ENCODE results near the gene TRIM31.
A peak's percentile ranks its signal among the peaks of the same experiment; 100 is the strongest.

Gene TRIM31

DNA sequence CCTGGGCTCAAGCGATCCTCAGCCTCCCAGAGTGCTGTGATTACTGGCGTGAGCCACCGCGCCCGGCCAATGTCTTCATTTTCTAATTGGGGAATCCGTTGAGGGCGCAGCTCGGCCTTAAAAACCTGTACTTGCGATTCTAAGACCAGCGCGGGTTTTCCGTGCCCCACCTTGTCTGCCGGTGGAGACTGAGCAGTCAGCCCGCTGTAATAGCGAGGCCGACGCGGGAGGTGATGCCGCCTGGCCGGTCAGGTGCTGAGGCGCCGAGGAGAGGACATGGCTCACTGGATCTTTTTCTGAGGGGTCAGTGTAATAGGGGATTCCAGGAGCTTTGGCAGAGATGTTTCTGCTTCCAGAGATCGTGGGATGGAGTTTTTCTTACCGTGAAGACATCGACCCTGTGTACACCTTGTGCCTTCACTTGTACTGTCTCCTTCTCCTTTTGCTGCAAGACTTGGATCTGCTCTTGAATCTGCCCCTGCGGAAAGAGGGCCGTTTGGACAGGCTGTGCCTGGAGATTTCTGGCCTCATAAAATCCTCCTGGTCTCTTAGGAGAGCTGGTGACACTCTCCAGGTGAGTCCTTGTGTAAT is 1.5 kb downstream of the TRIM31 start:
- DNase-seq, result no peak

DNA sequence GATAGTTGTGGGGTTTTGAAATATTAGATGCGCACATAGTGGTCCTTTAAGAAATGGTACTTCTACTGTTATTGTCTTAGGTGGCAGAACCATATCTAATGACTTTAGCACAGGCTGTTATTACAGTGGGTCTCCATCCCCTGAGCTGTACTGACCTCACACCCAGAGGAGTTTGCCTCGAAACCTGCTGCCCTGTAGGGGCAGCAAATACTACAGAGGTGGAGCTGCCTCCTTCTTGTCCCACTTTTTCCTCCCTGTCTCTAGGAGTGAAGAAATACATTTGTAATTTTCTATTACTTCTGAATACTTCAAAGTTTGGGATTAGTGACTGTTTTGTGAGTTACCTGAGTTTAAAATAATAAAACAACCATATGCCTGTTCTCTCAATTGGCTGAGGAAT is 8.2 kb downstream of the TRIM31 start:
- DNase-seq, result no peak

GRCh38 chr6:30103872-30104179 is 9.1 kb downstream of the TRIM31 start:
- DNase-seq, result no peak

DNA sequence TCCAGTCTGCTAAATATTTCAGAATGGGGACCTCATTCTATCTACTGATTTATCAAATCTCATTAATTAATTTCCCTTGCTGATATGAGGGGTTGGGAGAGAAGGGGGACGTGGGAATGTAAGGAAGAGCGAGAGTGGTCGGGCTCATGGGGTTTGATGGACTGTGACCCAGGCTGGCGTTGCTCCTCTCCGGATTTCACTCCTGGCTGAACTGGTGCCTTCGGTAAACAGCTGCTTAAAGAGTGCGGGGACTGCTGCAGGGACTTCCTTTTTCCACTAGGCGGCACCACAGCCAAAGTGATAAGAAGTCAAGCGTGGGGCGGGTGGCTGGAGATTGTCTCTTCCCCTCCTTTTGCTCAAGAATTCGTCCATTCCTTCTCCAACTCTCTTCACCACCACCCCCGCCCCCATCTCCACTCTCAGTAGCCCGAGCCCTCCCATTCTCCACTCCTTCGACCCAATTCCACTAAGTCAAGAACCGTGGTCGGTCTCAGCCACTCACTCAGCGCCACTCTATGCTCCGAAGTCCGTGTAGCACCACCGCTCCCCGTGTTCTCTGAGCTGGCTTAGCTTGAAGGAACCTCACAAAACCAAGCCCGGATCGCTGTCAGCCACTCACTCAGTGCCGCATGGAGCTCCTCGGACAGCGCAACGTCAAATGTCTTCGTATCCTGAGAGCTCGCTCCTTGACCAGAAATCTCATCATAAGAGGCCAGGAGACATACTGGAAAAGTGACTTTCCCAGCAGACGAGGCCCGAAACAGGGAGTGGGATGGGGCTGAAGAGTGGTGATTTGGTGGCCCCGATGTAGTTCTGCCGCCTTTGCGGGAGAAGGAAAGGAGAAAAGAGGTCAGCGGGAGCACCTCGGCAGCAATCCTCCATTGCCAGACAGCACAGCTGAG is 9.7 kb downstream of the TRIM31 start:
- peak; percentile 46 for DNase-seq

- DNase-seq, result no peak
Measured at GRCh38 chr6:30102414-30102969, 10.4 kb downstream of the TRIM31 start.

GRCh38 chr6:30101444-30102413 is 11.2 kb downstream of the TRIM31 start:
- peak; percentile 28 for DNase-seq

DNA sequence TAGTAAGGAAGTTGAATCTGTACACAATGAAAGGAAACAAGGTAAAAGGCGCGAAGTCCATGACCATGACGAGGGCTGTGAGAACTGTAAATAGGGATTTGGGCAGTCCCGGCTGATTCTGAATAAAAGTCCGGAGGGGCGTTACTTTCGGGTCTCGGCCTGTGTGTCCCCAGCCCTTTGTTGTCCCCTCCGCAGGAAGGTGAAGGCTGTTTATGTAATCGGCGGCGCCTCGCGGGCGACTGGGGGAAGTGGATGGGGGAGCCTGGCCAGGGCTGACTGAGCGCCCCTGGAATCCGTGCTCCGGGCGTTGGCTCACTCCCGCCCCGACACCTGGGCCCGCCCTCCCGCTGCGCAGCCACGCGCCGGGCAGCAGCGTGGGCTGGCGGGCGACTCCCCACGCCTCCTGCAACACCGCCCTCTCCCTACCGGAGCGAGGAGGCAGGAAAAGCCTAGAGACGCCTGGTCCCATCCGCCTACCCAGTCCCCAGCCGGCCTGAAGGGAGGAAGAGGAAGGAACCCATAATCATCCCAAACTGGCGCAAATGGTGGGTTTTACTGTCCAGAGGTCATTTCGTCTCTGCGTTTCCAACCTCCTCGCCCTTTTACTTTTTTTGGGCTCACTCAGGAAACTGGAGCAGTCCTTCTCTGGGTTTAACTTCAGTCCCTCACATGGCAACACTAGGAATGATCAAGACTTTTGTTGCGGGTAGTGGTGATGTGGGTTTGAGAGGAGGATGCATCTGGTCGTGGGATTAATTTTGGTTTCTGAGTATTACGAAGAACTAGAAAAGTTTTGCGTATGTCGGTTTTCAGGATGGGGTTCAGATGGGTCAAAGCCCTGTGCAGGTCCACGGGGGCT is 12.1 kb downstream of the TRIM31 start:
- no peak for DNase-seq

- DNase-seq, result no peak
Measured at GRCh38 chr6:30100154-30100553, 12.7 kb downstream of the TRIM31 start.

DNA sequence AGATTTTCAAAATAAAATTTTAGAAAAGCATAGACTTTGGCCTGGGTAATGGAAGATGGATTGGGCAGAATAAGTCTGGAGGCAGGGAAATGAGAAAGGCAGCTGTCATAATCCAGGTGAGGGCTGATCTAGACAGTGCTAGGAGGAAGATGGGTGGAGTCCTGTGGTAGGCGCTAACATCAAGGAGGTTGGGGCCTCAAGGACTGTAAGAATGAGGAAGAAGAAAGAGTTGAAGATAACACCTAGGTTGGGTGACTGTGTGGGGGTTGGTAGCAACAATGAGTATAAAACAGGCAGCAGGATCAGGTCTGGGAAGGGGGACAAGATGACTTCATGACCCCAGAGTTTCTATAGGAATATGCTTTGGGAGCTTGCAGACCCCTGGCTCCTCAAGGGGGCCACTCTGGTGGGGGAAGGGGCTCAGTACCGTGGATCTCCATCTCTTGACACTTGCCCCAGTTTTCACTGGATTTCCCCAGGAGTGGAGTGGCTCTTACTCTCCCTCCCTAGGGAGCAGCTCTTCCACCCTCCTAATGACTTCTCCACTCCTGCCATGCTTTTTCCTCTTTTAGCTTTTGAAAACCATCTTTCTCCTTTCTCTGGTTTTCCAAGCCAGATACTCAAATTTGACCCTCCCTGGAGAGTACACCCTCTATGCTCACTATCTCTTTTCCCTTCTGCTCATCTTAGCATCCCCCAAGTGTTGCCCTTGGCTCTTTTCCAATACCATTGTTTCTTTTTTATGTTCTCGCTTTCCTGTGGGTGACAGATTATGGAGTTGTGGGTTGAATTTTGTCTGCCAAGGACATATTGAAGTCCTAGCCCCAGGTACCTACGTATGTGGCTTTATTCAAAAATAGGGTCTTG is 14.8 kb downstream of the TRIM31 start:
- DNase-seq, result no peak

DNA sequence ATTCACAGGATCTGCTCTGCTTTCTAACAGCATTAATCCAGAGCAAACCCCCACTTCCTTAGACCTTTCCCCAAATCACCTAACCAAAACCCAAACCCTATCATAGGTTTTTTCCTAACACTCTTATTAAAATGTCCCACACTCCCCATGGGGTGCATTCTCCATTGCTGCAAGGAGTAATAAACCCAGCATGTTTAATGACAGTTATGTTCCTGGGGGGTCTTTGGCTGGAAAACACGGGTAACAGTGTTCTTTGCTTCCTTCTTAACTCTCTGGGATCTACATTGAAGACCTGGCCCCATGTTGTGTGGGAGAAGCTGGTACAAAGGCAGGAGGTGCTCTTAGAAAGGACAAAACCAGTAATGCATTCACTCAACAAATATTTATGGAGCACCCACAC is 16.1 kb downstream of the TRIM31 start:
- DNase-seq, result no peak

DNA sequence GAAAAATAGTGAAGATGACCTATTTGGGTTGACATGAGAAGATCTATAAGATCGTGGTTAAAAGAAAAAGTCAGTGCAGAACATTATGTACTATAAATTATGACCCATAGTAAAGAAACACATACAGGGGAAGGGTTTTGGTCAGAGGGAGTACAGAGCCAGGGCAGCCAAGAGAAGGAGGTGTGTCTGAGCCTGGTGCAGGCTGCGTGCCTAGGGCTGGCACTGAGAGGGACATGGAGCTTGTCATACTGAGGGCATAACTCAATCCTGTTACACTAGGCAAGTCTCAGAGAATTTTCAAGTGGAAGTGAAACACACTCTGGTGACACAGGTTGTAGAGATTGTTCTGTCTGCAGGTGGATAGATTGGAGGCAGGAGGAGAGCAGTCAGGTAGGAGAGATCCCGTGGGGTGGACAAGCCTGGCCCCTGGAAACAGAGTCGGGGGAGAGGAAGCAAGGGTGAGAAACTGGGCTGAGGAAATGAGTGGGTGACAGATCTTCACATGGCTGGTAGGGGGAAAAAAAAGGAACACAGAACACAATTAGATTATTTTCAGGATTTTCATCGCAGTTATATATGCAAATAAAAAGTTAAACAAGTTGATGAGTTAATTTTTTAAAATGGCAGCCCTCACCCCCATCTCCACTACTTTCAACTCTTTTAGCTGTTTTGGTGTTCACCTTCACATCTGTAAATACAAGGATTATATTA is 18.8 kb downstream of the TRIM31 start:
- no peak for DNase-seq

GRCh38 chr6:30092852-30093543 is 19.9 kb downstream of the TRIM31 start:
- no peak for DNase-seq

DNA sequence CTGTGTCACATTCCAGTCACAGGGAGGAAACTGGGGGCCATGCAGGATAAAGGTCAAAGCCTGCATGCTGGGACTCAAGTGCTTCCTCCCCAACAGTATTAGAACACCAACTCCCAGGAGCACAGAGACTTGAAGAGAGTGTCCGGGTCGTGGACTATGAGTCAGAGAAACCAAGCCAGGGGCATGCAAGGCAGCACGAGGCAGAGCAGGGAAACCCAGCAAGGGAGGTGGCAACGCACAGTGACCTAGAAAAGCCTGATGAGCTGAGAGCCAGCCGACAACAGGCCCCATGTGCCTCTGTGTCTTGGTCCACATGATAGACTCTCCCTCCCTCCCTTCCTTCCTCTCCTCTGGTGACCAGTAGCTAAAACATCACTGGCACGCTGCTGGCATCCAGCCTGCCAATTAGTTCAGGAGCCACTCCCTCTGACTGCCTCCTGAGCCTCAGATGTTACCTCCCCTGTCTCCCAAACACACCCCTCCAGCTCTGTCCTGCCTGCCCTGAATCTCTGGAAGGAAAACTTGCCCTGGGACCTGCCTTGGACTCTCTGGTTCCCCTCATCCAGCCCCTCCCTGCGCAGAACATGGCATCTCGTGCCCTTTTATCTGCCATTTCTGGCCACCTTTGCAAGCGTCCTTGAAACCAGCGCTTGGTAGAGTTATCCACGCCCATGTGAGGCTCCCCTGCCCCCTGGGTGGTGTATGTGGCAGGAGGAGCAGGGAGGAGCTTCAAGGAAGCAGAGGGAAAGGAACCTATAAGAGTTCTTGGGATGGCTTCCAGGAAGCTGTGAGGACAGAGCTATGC is 21.1 kb downstream of the TRIM31 start:
- no peak for DNase-seq

- no peak for DNase-seq
Measured at GRCh38 chr6:30087876-30088275, 25.0 kb downstream of the TRIM31 start.

DNA sequence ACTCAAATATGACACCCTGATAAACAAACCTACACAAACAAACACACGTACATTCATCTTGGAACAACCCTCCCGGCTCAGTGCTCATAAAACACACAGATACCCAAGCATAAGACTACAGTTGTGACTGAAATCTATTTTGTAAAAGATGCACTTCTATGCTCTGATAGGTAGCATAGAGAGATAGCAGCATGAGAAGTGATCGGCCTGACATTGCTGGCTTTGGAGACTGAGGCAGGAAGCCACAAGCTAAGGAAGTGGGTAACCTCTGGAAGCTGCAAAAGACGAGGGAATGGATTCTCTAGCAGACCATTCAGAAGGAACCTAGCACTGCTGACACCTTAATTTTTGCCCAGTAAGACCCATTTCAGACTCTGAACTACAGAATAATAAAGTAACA is 35.7 kb downstream of the TRIM31 start:
- DNase-seq, result no peak

DNA sequence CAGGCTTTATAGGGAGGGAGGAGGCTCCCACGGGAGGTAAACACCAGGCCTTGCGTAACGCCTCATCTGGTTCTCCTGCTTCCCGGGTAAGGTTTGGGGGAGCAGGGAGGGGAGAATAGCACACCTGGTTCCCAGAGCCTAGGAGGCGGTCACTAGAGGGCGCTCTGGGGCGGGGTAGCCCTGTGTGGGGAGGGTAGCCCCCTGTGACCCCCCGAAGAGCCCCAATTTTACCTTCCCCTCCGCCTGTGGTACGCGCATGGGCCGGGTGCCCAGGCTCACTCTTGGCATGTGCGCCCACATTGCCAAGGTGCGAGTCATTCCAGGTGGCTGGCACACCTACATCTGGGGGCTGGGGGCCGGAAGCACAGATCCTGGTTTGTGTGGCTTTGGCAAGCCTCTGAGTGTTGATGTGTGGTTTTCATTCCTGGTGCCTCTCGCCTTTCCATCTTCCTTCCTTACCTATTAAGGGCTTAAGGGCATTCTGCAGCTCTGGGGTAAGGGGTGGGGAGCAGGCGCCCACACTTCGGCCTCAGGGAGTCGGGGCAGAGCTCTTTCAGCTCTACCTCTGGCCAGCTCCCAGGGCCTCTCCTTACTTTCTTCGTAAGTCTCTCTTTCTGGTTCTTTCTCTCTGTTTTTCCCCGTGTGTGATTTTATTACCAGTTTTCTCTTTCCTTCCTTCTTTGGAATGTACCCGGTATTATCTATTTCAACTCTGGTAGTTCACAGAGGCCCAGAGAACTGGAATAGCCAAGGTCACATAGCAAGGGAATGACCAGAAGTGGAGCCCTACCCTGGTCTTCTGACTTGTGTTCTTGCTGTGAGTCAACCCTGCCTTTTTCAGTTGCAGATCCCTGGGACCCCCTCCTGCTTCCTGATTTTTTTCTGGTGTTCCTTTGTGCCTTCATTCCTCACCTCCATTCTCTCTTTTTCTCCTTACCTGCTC is 36.8 kb downstream of the TRIM31 start:
- no peak for DNase-seq

DNA sequence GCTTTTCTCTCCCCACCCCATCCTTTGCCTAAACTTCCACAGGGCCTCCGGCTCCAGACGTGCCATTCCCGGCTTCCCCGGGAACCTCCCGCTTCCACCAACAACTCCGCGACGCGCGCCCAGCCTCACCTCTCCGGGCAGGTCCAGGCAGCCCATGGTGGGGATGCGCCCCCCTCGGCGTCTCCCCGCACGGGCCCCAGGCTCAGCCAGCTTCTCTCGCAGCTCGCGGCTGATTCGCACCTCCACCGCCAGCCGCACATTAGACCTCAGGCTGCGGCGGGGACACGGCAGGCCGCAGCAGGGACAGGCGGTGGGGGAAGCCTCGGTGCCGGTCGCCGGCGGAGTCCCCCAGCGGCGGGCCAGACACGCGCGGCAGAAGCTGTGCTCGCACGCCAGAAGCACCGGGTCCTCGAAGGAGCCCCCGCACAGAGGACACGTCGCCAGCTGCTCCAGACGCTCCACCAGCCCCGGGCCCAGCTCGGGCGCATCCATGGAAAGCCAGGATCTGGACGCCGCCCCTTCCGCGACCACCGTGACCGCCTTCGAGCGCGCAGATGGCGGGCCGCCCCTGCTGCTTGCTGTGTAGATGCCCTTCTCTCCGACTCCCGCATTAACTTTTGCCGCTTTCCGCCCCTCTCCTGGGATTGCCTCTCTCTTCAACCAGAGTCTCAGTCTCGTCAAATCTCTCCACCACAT is 37.6 kb downstream of the TRIM31 start, which contains the start of gene RNF39:
TSS of gene RNF39 (minus strand) at position 676 of the 696 bp plus-strand sequence. CDS start at position 492, 184 bp downstream.
- no peak for DNase-seq
